Nephron (organoid): ENCODE data around the gene NUTM2F.
"Not testable (repeated sequence)": the region's sequence is repeated elsewhere in the genome, so short reads cannot be mapped to it uniquely, and the experiment has no call there.

ENCODE experiments used
- H3K27ac Mint-ChIP-seq, 3 experiments: 2 replicates each; pipeline ENCODE4 v1.8.0; 2020; ENCODE audit warnings: mixed read lengths in 3 of 3, mild to moderate bottlenecking in 2 of 3, moderate library complexity in 1 of 3
- H3K27me3 Mint-ChIP-seq: 2 replicates; pipeline ENCODE4 v1.8.0; 2021; ENCODE audit warnings: low read depth, mild to moderate bottlenecking, moderate library complexity, mixed read lengths
- H3K36me3 Mint-ChIP-seq: 2 replicates; pipeline ENCODE4 v1.8.0; 2020; ENCODE audit warnings: low read depth, mixed read lengths
- H3K4me1 Mint-ChIP-seq: 2 replicates; pipeline ENCODE4 v1.8.0; 2020; ENCODE audit warnings: mixed read lengths
- H3K4me3 Mint-ChIP-seq, 3 experiments: 2 replicates each; pipeline ENCODE4 v1.8.0; 2020; ENCODE audit warnings: mild to moderate bottlenecking in 3 of 3, mixed read lengths in 3 of 3, moderate library complexity in 2 of 3
- H3K9me3 Mint-ChIP-seq: 2 replicates; pipeline ENCODE4 v1.8.0; 2020; ENCODE audit warnings: mixed read lengths
- CTCF ChIP-seq, 3 experiments: fragments of 200-600 bp; sonication (generic); IDR thresholded peaks; one replicate each; pipeline ENCODE4 v1.5.0; 2021; ENCODE audit warnings: antibody characterized with exemption in 3 of 3; ENCODE audit not compliant: unreplicated experiment in 3 of 3

Gene NUTM2F

GRCh38 chr9:94286116-94286515 lies 42.3 kb downstream of the NUTM2F start:
- Mint-ChIP-seq H3K9me3 (peaks cover 16% of the 10 kb centered on the region), H3K4me1 (peaks cover 6% of the 10 kb centered on the region), H3K4me3 (no peak overlapping the region), H3K27ac (no peak overlapping the region), H3K36me3 (peaks cover 57% of the 10 kb centered on the region), H3K27me3 (no peaks in the 10 kb centered on the region)
- TF ChIP-seq CTCF (IDR thresholded peaks at IDR 0.05; ENCODE audit: unreplicated experiment in 3 of 3): no peak

DNA sequence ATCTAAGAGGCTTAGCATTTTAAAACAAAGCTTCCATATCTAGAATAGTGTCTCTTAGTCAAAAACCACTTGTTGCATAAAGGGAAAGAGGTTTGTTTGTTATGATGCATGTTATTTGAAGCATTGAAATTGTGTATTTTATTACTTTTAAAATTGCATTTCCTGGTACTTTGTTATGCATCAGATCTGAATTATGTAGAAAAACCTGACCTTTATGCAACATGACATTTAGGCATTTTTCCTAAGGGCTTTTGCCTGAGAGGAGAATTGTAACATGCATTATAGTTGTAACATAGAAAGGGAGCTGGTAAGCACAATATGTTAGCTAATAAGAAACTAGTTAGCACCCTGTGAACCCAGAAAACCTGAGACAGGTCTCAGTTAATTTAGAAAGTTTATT lies 47.3 kb downstream of the NUTM2F start:
- no peak overlapping the region for H3K4me3 Mint-ChIP-seq
- H3K4me1 Mint-ChIP-seq: no peaks in the 10 kb centered on the region
- H3K9me3 Mint-ChIP-seq: peaks cover 23% of the 10 kb centered on the region
- peaks cover 75% of the 10 kb centered on the region for H3K36me3 Mint-ChIP-seq
- H3K27me3 Mint-ChIP-seq: no peaks in the 10 kb centered on the region
- no peak overlapping the region for H3K27ac Mint-ChIP-seq
- no peak for TF ChIP-seq CTCF (IDR thresholded peaks at IDR 0.05; ENCODE audit: unreplicated experiment in 3 of 3)

DNA sequence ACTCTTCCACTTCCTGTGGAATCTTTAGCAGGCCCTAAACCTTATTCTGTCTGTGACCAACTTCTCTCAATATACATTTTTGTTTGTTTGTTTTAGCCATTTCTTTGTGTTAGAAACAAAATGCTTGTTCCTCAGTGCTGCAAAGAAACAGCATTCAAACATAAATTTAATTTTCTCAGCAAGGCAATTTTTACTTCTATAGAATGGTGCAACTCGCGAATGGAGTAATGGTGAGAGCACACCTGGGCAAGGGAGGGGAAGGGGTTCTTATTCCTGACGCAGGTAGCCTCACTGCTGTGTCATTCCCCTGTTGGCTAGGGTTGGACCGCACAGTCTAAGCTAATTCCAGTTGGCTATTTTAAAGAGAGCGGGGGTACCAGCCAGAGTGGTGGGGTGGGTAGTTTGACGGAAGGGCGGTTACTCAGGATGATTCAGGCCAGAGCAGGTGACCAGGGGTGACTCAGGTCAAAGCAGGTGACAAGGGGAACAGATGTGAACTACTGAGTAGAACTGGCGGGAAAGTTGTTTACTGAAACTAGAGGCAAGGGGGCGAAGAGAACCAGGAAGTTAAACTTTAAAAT lies 47.9 kb downstream of the NUTM2F start:
- H3K9me3 Mint-ChIP-seq: peaks cover 22% of the 10 kb centered on the region
- H3K36me3 Mint-ChIP-seq: peaks cover 74% of the 10 kb centered on the region
- H3K27me3 Mint-ChIP-seq: no peaks in the 10 kb centered on the region
- no peak for TF ChIP-seq CTCF (IDR thresholded peaks at IDR 0.05; ENCODE audit: unreplicated experiment in 3 of 3)
- no peaks in the 10 kb centered on the region for H3K4me1 Mint-ChIP-seq
- no peak overlapping the region for H3K4me3 Mint-ChIP-seq
- H3K27ac Mint-ChIP-seq: no peak overlapping the region

- TF ChIP-seq CTCF (IDR thresholded peaks at IDR 0.05; ENCODE audit: unreplicated experiment in 3 of 3): no peak
- no peaks in the 10 kb centered on the region for H3K27me3 Mint-ChIP-seq
- peaks cover 23% of the 10 kb centered on the region for H3K9me3 Mint-ChIP-seq
- peaks cover 74% of the 10 kb centered on the region for H3K36me3 Mint-ChIP-seq
- no peaks in the 10 kb centered on the region for H3K4me1 Mint-ChIP-seq
- no peak overlapping the region for H3K4me3 Mint-ChIP-seq
- H3K27ac Mint-ChIP-seq: no peak overlapping the region
Observed at GRCh38 chr9:94277885-94278536, 50.4 kb downstream of the NUTM2F start.

DNA sequence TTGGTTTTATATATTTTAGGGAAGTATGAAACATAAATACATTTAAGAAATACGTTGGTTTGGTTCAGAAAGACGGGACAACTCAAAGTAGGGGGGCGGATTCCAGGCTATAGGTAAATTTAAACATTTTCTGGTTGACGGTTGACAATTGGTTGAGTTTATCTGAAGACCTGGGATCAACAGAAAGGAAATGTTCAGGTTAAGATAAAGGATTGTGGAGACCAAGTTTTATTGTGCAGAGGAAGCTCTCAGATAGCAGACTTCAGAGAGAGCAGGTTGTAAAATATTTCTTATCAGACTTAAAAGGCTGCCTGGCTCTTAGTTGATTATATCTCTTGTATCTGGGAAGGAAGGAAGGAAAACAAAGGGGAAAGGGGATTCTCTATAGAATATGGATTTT lies 51.4 kb downstream of the NUTM2F start:
- not testable (repeated sequence) for H3K27me3 Mint-ChIP-seq, H3K27ac Mint-ChIP-seq, H3K4me1 Mint-ChIP-seq, H3K4me3 Mint-ChIP-seq
- H3K36me3 Mint-ChIP-seq: peaks cover 69% of the 10 kb centered on the region
- H3K9me3 Mint-ChIP-seq: peaks cover 22% of the 10 kb centered on the region

DNA sequence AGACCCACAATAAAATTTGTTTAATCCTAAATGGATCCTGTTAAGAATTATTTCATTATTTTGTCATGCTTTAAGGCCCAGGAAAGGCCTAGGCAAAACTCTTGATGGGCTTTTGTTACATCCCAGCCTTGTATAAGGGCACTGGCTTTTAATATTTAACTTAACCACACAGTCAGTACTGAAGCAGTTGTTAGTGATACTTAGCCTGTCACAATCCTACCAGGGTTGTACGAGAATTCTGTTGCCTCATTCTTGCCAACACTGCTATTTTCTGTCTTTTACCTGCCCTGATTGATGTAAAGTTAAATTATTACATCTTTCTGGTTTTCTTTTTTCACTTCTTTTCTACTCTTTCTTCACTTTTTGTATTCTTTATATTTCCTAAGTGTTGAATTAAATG lies 58.4 kb downstream of the NUTM2F start:
- Mint-ChIP-seq H3K9me3 (peaks cover 32% of the 10 kb centered on the region), H3K4me1 (no peaks in the 10 kb centered on the region), H3K4me3 (no peak overlapping the region), H3K27me3 (no peaks in the 10 kb centered on the region), H3K27ac (no peak overlapping the region), H3K36me3 (peaks cover 41% of the 10 kb centered on the region)
- no peak for TF ChIP-seq CTCF (IDR thresholded peaks at IDR 0.05; ENCODE audit: unreplicated experiment in 3 of 3)
